ENCODE results near the gene GLB1L. TPM values are rescaled to one million over a fixed set of nuclear protein-coding genes. Genes with fewer than 3 reads are reported as not detected.

The GLB1L gene
- total RNA-seq, 1 experiment from 2014 or later = 6.1 TPM

DNA sequence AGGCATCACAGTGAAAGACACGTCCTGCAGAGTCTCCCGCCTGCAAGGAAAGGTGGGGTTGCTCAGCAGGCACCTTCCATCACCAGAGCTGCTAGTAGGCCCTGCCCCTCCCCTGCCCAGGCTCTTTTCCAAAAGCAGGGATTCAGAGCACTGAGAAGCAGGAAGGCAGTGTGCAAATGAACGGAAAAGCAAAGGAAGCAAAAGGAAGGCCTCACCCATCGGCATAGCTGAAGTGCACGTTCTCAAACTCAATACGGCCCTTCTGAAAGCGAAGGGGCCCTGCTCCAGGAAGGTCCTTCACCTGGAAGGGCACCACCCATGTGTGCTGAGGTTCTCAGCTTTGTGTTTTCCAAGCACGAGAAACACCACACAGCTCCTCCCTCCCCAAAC, 32.2 kb downstream of the GLB1L start:
- ATAC-seq (no peak), DNase-seq (ENCODE audit: low spot score) (no peak)
- H3K36me3 Mint-ChIP-seq = peaks cover 59% of the 10 kb centered on the region
- H3K27ac Mint-ChIP-seq = no peak overlapping the region
- TF ChIP-seq GRHL2 (CRISPR knock-in tag; IDR thresholded peaks at IDR 0.05; ENCODE audit: insufficient replicate concordance, severe bottlenecking) (no peak), ESRRA (CRISPR knock-in tag; IDR thresholded peaks at IDR 0.05; ENCODE audit: borderline replicate concordance) (no peak), AFF4 (CRISPR knock-in tag; IDR thresholded peaks at IDR 0.05; ENCODE audit: borderline replicate concordance) (no peak)
- TF ChIP-seq, protein P1, sequence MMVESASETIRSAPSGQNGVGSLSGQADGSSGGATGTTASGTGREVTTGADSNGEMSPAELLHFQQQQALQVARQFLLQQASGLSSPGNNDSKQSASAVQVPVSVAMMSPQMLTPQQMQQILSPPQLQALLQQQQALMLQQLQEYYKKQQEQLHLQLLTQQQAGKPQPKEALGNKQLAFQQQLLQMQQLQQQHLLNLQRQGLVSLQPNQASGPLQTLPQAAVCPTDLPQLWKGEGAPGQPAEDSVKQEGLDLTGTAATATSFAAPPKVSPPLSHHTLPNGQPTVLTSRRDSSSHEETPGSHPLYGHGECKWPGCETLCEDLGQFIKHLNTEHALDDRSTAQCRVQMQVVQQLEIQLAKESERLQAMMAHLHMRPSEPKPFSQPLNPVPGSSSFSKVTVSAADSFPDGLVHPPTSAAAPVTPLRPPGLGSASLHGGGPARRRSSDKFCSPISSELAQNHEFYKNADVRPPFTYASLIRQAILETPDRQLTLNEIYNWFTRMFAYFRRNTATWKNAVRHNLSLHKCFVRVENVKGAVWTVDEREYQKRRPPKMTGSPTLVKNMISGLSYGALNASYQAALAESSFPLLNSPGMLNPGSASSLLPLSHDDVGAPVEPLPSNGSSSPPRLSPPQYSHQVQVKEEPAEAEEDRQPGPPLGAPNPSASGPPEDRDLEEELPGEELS (CRISPR knock-in tag; IDR thresholded peaks at IDR 0.05) = no peak
- H3K27me3 Mint-ChIP-seq (ENCODE audit: low read depth) = no peaks in the 10 kb centered on the region
- no peaks in the 10 kb centered on the region for H3K9me3 Mint-ChIP-seq
- no peak overlapping the region for H3K4me3 Mint-ChIP-seq
- ChIA-PET CTCF (no interaction called here), POLR2A (no interaction called here)
- H3K4me1 Mint-ChIP-seq = peaks cover 16% of the 10 kb centered on the region

DNA sequence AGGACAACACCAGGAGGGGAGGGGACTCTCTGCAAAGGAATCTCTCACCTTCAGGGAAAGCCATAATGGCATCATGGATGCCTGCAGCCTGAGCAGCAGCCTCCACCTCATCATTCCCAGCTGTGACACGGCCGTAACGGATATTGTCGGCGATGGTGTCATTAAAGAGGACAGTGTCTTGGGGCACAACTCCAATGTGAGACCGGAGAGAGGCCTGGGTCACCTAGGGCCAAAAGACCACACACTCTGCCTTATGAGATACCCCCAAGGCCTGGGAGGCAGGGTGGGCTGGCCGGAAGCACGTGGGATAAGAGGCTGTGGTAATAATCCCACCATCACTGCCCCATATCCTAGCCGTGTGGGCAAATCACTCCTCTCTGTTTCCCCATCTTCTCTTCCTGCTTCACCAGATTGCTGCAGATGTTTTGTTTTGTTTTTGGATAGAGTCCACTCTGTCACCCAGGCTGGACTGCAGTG, 34.3 kb downstream of the GLB1L start:
- ATAC-seq (no peak), DNase-seq (ENCODE audit: low spot score) (no peak)
- peaks cover 59% of the 10 kb centered on the region for H3K36me3 Mint-ChIP-seq
- POLR2A ChIA-PET = no interaction called here
- H3K9me3 Mint-ChIP-seq = no peaks in the 10 kb centered on the region
- CTCF ChIA-PET = interaction anchor here (0.5 to 1.0 kb wide), 4 partner anchors 19 to 181 kb away, joined by 3 to 7 read pairs (median 4); partner anchors contain the start of gene CNPPD1
- no peak overlapping the region for H3K27ac Mint-ChIP-seq
- no peak overlapping the region for H3K4me3 Mint-ChIP-seq
- H3K27me3 Mint-ChIP-seq (ENCODE audit: low read depth) = no peaks in the 10 kb centered on the region
- H3K4me1 Mint-ChIP-seq = peaks cover 7% of the 10 kb centered on the region
- TF ChIP-seq FOXP1 (CRISPR knock-in tag; IDR thresholded peaks at IDR 0.05; ENCODE audit: borderline replicate concordance) (no peak), ZNF396 (CRISPR knock-in tag; IDR thresholded peaks at IDR 0.05; ENCODE audit: borderline replicate concordance) (no peak), USF1 (CRISPR knock-in tag; IDR thresholded peaks at IDR 0.05) (no peak), ETV6 (CRISPR knock-in tag; IDR thresholded peaks at IDR 0.05) (no peak), GRHL2 (CRISPR knock-in tag; IDR thresholded peaks at IDR 0.05; ENCODE audit: insufficient replicate concordance, severe bottlenecking) (no peak), NR1H2 (CRISPR knock-in tag; IDR thresholded peaks at IDR 0.05) (no peak), PREB (CRISPR knock-in tag; IDR thresholded peaks at IDR 0.05; ENCODE audit: borderline replicate concordance) (no peak), FOXJ3 (CRISPR knock-in tag; IDR thresholded peaks at IDR 0.05; ENCODE audit: borderline replicate concordance) (no peak), AR (CRISPR knock-in tag; IDR thresholded peaks at IDR 0.05) (no peak)
- TF ChIP-seq, protein P2, sequence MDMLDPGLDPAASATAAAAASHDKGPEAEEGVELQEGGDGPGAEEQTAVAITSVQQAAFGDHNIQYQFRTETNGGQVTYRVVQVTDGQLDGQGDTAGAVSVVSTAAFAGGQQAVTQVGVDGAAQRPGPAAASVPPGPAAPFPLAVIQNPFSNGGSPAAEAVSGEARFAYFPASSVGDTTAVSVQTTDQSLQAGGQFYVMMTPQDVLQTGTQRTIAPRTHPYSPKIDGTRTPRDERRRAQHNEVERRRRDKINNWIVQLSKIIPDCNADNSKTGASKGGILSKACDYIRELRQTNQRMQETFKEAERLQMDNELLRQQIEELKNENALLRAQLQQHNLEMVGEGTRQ (CRISPR knock-in tag; IDR thresholded peaks at IDR 0.05) = no peak
- TF ChIP-seq, protein P3, sequence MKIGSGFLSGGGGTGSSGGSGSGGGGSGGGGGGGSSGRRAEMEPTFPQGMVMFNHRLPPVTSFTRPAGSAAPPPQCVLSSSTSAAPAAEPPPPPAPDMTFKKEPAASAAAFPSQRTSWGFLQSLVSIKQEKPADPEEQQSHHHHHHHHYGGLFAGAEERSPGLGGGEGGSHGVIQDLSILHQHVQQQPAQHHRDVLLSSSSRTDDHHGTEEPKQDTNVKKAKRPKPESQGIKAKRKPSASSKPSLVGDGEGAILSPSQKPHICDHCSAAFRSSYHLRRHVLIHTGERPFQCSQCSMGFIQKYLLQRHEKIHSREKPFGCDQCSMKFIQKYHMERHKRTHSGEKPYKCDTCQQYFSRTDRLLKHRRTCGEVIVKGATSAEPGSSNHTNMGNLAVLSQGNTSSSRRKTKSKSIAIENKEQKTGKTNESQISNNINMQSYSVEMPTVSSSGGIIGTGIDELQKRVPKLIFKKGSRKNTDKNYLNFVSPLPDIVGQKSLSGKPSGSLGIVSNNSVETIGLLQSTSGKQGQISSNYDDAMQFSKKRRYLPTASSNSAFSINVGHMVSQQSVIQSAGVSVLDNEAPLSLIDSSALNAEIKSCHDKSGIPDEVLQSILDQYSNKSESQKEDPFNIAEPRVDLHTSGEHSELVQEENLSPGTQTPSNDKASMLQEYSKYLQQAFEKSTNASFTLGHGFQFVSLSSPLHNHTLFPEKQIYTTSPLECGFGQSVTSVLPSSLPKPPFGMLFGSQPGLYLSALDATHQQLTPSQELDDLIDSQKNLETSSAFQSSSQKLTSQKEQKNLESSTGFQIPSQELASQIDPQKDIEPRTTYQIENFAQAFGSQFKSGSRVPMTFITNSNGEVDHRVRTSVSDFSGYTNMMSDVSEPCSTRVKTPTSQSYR (CRISPR knock-in tag; IDR thresholded peaks at IDR 0.05) = no peak
- TF ChIP-seq, protein P4, sequence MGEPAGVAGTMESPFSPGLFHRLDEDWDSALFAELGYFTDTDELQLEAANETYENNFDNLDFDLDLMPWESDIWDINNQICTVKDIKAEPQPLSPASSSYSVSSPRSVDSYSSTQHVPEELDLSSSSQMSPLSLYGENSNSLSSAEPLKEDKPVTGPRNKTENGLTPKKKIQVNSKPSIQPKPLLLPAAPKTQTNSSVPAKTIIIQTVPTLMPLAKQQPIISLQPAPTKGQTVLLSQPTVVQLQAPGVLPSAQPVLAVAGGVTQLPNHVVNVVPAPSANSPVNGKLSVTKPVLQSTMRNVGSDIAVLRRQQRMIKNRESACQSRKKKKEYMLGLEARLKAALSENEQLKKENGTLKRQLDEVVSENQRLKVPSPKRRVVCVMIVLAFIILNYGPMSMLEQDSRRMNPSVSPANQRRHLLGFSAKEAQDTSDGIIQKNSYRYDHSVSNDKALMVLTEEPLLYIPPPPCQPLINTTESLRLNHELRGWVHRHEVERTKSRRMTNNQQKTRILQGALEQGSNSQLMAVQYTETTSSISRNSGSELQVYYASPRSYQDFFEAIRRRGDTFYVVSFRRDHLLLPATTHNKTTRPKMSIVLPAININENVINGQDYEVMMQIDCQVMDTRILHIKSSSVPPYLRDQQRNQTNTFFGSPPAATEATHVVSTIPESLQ (CRISPR knock-in tag; IDR thresholded peaks at IDR 0.05) = no peak
- TF ChIP-seq, protein P5, sequence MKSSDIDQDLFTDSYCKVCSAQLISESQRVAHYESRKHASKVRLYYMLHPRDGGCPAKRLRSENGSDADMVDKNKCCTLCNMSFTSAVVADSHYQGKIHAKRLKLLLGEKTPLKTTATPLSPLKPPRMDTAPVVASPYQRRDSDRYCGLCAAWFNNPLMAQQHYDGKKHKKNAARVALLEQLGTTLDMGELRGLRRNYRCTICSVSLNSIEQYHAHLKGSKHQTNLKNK (CRISPR knock-in tag; IDR thresholded peaks at IDR 0.05) = no peak

Measured in WTC11 (cell line).